Activated naive CD8-positive, alpha-beta T cell treated with anti-CD3 and anti-CD28 coated beads for 36 hours (primary cell): ENCODE data around the gene ELL2. TPM values are rescaled to one million over a fixed set of nuclear protein-coding genes. Genes with fewer than 3 reads are reported as not detected.
"Not testable (repeated sequence)": the region's sequence is repeated elsewhere in the genome, so short reads cannot be mapped to it uniquely, and the experiment has no call there.

Experiments used
- DNase-seq: peaks from one replicate; pipeline ENCODE4 v3.0.0; 2021
- H3K27ac Mint-ChIP-seq: one replicate; pipeline ENCODE4 v1.8.0; 2022; ENCODE audit warnings: mild to moderate bottlenecking, moderate library complexity, mixed read lengths
- H3K27me3 Mint-ChIP-seq: one replicate; pipeline ENCODE4 v1.8.0; 2022; ENCODE audit warnings: mild to moderate bottlenecking, mixed read lengths
- H3K36me3 Mint-ChIP-seq: one replicate; pipeline ENCODE4 v1.8.0; 2021; ENCODE audit warnings: mild to moderate bottlenecking, mixed read lengths
- H3K4me1 Mint-ChIP-seq: one replicate; pipeline ENCODE4 v1.8.0; 2021; ENCODE audit warnings: mixed read lengths
- H3K4me3 Mint-ChIP-seq: one replicate; pipeline ENCODE4 v1.8.0; 2022; ENCODE audit warnings: mild to moderate bottlenecking, moderate library complexity, mixed read lengths
- H3K9me3 Mint-ChIP-seq: one replicate; pipeline ENCODE4 v1.8.0; 2022; ENCODE audit warnings: mixed read lengths
- total RNA-seq, 2 experiments: library from RNA; stranded (reverse); gene quantifications; one replicate each; pipeline ENCODE4 v1.2.3, GENCODE V29; 2021

The ELL2 gene
- total RNA-seq, 2 experiments from 2014 or later, result 41.9 to 45.6 TPM

GRCh38 chr5:95850391-95850894, 111.2 kb downstream of the ELL2 start:
- Mint-ChIP-seq H3K36me3 (no peaks in the 10 kb centered on the region), H3K9me3 (no peaks in the 10 kb centered on the region), H3K4me3 (no peak overlapping the region), H3K4me1 (peaks cover 2% of the 10 kb centered on the region), H3K27ac (no peak overlapping the region), H3K27me3 (no peaks in the 10 kb centered on the region)
- DNase-seq, result no peak

DNA sequence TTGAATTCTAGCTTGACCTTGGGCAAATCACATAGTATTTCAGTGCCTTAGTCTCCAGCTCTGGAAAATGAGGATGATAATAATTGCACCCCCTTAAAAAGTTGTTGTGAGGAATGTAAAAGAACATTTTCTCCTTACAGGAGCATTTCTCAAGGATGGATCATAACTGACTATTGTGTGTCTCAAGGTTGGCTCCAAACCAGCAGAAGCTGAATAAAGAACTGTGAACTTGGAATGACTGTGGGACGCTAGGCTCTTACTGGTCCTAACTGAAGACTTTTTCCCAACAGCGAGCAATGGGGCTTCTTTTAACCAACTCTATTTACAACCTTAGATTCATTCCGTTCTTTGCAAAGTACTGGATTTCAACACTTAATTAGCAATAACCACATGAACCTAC, 113.0 kb downstream of the ELL2 start:
- DNase-seq, result no peak
- H3K4me3 Mint-ChIP-seq, result no peak overlapping the region
- H3K9me3 Mint-ChIP-seq, result no peaks in the 10 kb centered on the region
- peaks cover 2% of the 10 kb centered on the region for H3K4me1 Mint-ChIP-seq
- H3K27ac Mint-ChIP-seq, result no peak overlapping the region
- H3K36me3 Mint-ChIP-seq, result no peaks in the 10 kb centered on the region
- no peaks in the 10 kb centered on the region for H3K27me3 Mint-ChIP-seq

DNA sequence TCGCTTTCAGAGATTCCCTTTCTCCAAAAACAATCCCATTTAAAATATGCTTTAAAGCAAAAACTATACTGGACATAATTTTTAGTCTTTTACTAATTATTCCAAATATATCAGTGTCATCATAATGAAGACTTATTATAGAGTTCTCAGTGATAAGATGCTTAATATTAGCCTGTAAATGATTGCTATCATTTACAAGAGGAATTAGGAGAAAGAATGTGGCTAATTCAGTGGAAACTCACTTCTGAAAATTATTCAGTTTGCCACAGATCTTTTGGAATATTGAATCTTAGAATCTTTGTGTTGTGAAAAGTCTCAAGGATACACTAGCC, 114.4 kb downstream of the ELL2 start:
- H3K36me3 Mint-ChIP-seq, result no peaks in the 10 kb centered on the region
- no peaks in the 10 kb centered on the region for H3K9me3 Mint-ChIP-seq
- no peak overlapping the region for H3K4me3 Mint-ChIP-seq
- no peaks in the 10 kb centered on the region for H3K27me3 Mint-ChIP-seq
- no peak overlapping the region for H3K27ac Mint-ChIP-seq
- no peak for DNase-seq
- H3K4me1 Mint-ChIP-seq, result peaks cover 14% of the 10 kb centered on the region

DNA sequence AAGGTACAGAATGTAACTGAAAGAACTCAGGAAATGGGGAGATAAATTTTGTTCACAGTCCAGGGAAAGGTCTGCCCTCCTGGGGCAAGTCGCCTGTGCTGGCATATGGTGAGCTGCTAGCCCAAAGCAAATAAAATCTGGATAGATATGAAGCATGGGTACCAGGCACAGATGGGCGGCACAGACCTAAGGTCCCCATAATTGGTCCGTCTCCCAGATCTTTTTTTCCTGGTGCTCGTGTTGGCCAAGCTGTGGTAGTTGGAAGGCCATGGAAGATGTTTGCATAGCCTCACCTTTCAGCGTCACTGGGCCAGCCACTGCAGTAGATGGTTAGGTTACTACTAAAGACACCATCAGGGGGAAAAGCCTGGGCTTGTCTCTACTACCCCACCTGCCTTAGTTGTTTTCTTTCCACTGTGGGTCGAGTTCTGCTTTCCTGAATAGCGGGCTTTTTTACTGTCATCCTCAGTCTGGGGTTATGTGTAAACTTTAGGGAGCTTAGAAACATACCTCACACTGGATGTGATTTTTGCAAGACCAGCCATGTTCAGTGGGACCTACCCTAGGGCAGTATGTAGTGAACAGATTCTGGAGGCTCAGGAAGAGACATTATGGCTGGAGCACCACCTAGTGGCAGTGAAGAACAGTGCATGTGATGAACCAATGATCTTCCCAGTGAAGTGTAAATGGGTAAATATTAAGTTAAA, 114.9 kb downstream of the ELL2 start:
- peak; percentile 58 for DNase-seq
- no peaks in the 10 kb centered on the region for H3K27me3 Mint-ChIP-seq
- no peak overlapping the region for H3K27ac Mint-ChIP-seq
- H3K4me1 Mint-ChIP-seq, result peaks cover 15% of the 10 kb centered on the region
- H3K36me3 Mint-ChIP-seq, result no peaks in the 10 kb centered on the region
- H3K9me3 Mint-ChIP-seq, result no peaks in the 10 kb centered on the region
- H3K4me3 Mint-ChIP-seq, result no peak overlapping the region

DNA sequence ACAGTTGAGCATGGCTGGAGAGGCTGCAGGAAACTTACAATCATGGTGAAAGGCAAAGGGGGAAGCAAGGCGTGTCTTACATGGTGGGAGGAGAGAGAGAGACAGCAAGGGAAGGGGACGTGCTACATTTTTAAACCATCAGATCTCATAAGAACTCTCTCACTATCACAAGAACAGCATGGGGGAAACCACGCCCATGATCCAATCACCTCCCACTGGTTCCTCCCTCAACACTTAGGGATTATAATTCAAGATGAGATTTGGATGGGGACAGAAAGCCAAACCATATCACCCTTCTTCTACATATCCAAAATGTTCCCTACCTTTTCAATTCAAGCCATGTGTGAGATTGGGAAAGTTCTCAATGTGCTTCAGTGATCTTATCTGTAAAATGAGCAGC, 116.3 kb downstream of the ELL2 start:
- no peaks in the 10 kb centered on the region for H3K27me3 Mint-ChIP-seq
- H3K4me3 Mint-ChIP-seq, result no peak overlapping the region
- H3K9me3 Mint-ChIP-seq, result no peaks in the 10 kb centered on the region
- H3K27ac Mint-ChIP-seq, result no peak overlapping the region
- peaks cover 16% of the 10 kb centered on the region for H3K4me1 Mint-ChIP-seq
- DNase-seq, result no peak
- no peaks in the 10 kb centered on the region for H3K36me3 Mint-ChIP-seq

DNA sequence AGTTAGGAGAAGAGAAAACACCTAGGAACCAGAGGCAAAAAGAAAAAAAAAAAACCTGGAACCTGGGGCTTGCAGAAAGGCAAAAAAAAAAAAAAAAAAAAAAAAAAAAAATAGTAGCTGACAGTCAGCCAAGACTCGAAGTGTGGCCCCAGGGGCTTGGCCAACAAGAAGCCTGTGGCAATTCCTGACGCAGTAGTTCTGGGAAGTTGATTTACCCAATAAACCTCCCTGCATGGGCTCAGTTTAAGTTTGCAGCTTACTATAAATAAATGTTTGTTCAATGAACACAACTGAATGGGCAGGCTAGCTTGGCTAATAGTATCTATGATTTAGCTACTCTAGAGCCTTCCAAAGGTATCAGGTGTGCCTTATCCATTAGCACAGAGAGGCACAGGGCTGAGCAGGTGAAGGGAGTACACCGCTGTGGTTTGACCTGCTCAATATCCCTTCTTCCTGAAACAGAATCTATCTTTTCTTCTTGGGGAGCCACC, 117.9 kb downstream of the ELL2 start:
- DNase-seq, result no peak
- Mint-ChIP-seq H3K9me3 (no peaks in the 10 kb centered on the region), H3K27ac (no peak overlapping the region), H3K27me3 (no peaks in the 10 kb centered on the region), H3K4me3 (no peak overlapping the region), H3K36me3 (no peaks in the 10 kb centered on the region), H3K4me1 (peaks cover 17% of the 10 kb centered on the region)

DNA sequence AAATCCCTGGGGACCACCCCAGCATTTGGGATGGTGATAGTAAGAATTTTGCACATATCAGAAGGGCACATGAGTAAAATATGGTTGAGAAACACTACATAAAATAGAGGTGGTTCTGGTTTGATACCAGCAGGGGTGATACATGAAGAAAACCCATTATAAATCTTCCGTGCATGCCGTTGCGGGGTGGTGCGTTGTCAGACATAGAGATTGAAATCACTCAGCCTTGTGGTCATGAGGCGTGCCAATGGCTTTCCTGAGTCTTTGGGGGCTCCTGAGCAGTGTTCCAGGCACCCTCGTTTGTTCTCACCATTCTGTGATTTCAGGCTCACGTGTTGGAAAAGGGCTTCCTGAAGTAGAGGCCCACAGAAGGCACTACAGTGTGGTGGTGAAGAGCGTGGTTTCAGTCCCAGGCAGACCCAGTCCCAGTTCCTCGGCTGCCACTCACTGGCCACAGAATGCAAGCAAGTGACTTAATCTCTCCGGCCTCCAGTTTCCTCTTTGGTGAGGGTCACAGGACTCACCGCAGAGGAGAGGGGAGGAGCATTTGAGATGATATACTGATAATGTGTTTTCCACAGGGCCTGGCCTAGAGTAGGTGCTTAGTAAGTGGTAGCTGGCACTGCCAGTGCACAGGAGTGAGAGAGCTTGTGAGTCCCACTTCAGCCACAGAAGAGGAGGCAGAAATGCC, 118.7 kb downstream of the ELL2 start:
- Mint-ChIP-seq H3K4me3 (peak overlapping the region; percentile 27), H3K4me1 (peaks cover 17% of the 10 kb centered on the region), H3K9me3 (no peaks in the 10 kb centered on the region), H3K27me3 (no peaks in the 10 kb centered on the region), H3K36me3 (no peaks in the 10 kb centered on the region), H3K27ac (peak overlapping the region; percentile 80)
- peak; percentile 71 for DNase-seq

- H3K27ac Mint-ChIP-seq, result no peak overlapping the region
These were observed 119.5 kb downstream of the ELL2 start for GRCh38 chr5:95841914-95842812.

GRCh38 chr5:95840956-95841705, 120.5 kb downstream of the ELL2 start:
- no peak for DNase-seq
- Mint-ChIP-seq H3K4me3 (no peak overlapping the region), H3K36me3 (no peaks in the 10 kb centered on the region), H3K9me3 (no peaks in the 10 kb centered on the region), H3K27ac (no peak overlapping the region), H3K27me3 (no peaks in the 10 kb centered on the region), H3K4me1 (peaks cover 32% of the 10 kb centered on the region)

More at GRCh38 chr5:95841914-95842812, 119.5 kb downstream of the ELL2 start:
- no peaks in the 10 kb centered on the region for H3K9me3 Mint-ChIP-seq
- H3K36me3 Mint-ChIP-seq, result no peaks in the 10 kb centered on the region
- peaks cover 24% of the 10 kb centered on the region for H3K4me1 Mint-ChIP-seq
- no peak overlapping the region for H3K4me3 Mint-ChIP-seq
- H3K27me3 Mint-ChIP-seq, result no peaks in the 10 kb centered on the region
- DNase-seq, result no peak

DNA sequence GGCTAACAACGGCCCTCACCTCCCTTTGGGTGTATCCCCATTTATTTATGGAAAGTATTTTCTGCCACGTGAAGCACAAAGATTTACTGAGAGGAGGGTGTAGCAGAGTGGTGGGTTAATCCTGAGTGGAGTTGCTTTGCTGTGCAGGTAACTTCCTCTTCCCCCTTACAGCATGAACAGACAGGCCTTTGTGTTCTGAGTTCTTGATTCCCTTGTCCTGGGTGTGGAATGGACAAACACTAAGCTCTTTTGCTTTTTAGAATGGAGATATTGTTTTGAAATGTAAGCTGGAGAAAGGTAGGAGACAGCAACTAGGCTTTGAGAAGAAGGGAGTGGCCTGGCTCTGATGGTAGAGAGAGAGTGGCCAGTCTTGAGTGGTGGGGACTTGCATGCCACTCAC, 122.0 kb downstream of the ELL2 start:
- no peak overlapping the region for H3K4me3 Mint-ChIP-seq
- no peaks in the 10 kb centered on the region for H3K27me3 Mint-ChIP-seq
- H3K4me1 Mint-ChIP-seq, result peaks cover 40% of the 10 kb centered on the region
- no peak overlapping the region for H3K27ac Mint-ChIP-seq
- no peak for DNase-seq
- H3K9me3 Mint-ChIP-seq, result no peaks in the 10 kb centered on the region
- no peaks in the 10 kb centered on the region for H3K36me3 Mint-ChIP-seq

- Mint-ChIP-seq H3K4me3 (no peak overlapping the region), H3K27me3 (no peaks in the 10 kb centered on the region), H3K36me3 (no peaks in the 10 kb centered on the region), H3K4me1 (peaks cover 51% of the 10 kb centered on the region), H3K27ac (no peak overlapping the region), H3K9me3 (no peaks in the 10 kb centered on the region)
- DNase-seq, result no peak
These were observed 123.1 kb downstream of the ELL2 start for GRCh38 chr5:95838556-95838955.

- peaks cover 49% of the 10 kb centered on the region for H3K4me1 Mint-ChIP-seq
- no peaks in the 10 kb centered on the region for H3K36me3 Mint-ChIP-seq
- H3K9me3 Mint-ChIP-seq, result no peaks in the 10 kb centered on the region
- H3K27ac Mint-ChIP-seq, result no peak overlapping the region
- no peaks in the 10 kb centered on the region for H3K27me3 Mint-ChIP-seq
- H3K4me3 Mint-ChIP-seq, result no peak overlapping the region
- no peak for DNase-seq
These were observed 123.6 kb downstream of the ELL2 start for GRCh38 chr5:95838001-95838520.

GRCh38 chr5:95837492-95837891, 124.2 kb downstream of the ELL2 start:
- H3K4me3 Mint-ChIP-seq, result no peak overlapping the region
- no peak overlapping the region for H3K27ac Mint-ChIP-seq
- peaks cover 50% of the 10 kb centered on the region for H3K4me1 Mint-ChIP-seq
- no peaks in the 10 kb centered on the region for H3K27me3 Mint-ChIP-seq
- no peaks in the 10 kb centered on the region for H3K9me3 Mint-ChIP-seq
- no peaks in the 10 kb centered on the region for H3K36me3 Mint-ChIP-seq
- no peak for DNase-seq

DNA sequence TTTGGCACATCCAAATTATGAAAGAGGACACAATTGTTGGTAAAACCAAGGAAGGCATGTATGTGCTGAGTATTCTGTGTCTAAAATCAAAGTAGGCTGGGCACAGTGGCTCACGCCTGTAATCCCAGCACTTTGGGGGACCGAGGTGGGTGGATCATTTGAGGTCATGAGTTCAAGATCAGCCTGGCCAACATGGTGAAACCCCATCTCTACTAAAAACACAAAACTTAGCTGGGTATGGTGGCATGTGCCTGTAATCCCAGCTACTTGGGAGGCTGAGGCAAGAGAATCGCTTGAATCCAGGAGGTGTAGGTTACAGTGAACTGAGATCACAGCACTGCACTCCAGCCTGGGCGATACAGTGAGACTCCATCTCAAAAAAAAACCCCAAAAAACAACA, 124.7 kb downstream of the ELL2 start:
- H3K36me3 Mint-ChIP-seq, H3K9me3 Mint-ChIP-seq, DNase-seq, H3K4me3 Mint-ChIP-seq, H3K27me3 Mint-ChIP-seq: not testable (repeated sequence)
- H3K27ac Mint-ChIP-seq, result peak overlapping the region; percentile 87
- H3K4me1 Mint-ChIP-seq, result peaks cover 51% of the 10 kb centered on the region
